ENCODE data around the gene CTPS1.

The CTPS1 gene

DNA sequence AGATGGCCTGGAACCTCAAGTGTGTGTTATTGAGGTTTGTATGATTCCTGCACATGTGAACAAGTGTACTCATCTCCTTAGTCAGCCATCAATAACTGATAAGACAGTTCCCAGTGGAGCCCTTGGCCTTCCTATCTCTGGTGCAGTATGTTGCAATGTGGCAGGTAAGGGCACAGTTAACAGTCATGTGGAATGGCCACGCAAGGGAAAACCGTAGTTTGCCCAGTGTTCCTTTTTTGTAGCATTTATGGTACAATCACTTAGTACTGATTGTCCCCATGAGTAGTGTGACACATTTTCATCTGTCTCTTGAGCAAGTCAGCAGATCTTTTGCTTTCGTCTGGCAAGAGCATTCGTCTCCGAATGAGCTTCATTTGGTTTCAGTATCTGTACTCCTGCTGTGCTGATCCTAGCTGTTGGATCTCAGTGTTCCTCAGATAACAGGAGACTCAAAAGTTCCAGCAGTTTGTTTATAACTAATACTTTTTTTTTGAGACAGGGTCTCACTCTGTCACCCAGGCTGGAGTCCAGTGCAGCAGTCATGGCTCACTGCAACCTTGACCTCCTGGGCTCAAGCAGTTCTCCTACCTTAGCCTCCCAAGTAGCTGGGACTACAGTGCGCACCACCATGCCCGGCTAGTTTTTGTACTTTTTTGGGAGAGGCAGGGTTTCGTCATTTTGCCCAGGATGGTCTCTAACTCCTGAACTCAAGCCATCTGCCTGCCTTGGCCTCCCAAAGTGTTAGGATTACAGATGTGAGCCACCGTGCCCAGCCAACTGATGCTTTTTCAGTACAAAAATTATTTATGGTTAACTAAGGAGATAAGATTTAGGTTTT lies 8.2 kb downstream of the CTPS1 start:
- DNase-seq (ENCODE audit: low read depth in 1 of 2, low spot score in 1 of 2), result no peak
- TF ChIP-seq, protein P1, sequence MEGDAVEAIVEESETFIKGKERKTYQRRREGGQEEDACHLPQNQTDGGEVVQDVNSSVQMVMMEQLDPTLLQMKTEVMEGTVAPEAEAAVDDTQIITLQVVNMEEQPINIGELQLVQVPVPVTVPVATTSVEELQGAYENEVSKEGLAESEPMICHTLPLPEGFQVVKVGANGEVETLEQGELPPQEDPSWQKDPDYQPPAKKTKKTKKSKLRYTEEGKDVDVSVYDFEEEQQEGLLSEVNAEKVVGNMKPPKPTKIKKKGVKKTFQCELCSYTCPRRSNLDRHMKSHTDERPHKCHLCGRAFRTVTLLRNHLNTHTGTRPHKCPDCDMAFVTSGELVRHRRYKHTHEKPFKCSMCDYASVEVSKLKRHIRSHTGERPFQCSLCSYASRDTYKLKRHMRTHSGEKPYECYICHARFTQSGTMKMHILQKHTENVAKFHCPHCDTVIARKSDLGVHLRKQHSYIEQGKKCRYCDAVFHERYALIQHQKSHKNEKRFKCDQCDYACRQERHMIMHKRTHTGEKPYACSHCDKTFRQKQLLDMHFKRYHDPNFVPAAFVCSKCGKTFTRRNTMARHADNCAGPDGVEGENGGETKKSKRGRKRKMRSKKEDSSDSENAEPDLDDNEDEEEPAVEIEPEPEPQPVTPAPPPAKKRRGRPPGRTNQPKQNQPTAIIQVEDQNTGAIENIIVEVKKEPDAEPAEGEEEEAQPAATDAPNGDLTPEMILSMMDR (IDR thresholded peaks at IDR 0.05; ENCODE audit: insufficient read depth, low read length), result no peak
- no peak for TF ChIP-seq GABPA (IDR thresholded peaks at IDR 0.05; ENCODE audit: low read depth)
- no peak for TF ChIP-seq SPI1 (IDR thresholded peaks at IDR 0.05; ENCODE audit: borderline replicate concordance, low read depth)
- TF ChIP-seq POLR2AphosphoS5 (IDR thresholded peaks at IDR 0.05; ENCODE audit: low read depth), result no peak
- TF ChIP-seq, protein P2, sequence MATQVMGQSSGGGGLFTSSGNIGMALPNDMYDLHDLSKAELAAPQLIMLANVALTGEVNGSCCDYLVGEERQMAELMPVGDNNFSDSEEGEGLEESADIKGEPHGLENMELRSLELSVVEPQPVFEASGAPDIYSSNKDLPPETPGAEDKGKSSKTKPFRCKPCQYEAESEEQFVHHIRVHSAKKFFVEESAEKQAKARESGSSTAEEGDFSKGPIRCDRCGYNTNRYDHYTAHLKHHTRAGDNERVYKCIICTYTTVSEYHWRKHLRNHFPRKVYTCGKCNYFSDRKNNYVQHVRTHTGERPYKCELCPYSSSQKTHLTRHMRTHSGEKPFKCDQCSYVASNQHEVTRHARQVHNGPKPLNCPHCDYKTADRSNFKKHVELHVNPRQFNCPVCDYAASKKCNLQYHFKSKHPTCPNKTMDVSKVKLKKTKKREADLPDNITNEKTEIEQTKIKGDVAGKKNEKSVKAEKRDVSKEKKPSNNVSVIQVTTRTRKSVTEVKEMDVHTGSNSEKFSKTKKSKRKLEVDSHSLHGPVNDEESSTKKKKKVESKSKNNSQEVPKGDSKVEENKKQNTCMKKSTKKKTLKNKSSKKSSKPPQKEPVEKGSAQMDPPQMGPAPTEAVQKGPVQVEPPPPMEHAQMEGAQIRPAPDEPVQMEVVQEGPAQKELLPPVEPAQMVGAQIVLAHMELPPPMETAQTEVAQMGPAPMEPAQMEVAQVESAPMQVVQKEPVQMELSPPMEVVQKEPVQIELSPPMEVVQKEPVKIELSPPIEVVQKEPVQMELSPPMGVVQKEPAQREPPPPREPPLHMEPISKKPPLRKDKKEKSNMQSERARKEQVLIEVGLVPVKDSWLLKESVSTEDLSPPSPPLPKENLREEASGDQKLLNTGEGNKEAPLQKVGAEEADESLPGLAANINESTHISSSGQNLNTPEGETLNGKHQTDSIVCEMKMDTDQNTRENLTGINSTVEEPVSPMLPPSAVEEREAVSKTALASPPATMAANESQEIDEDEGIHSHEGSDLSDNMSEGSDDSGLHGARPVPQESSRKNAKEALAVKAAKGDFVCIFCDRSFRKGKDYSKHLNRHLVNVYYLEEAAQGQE (IDR thresholded peaks at IDR 0.05; ENCODE audit: insufficient replicate concordance, low read depth), result no peak
- Histone ChIP-seq H3K27ac (replicated peaks) (no peak overlapping the region), H3K27me3 (ENCODE audit: insufficient read depth, poor library complexity, severe bottlenecking) (no peaks in the 10 kb centered on the region), H3K4me3 (replicated peaks; ENCODE audit: insufficient read depth, low read length) (no peak overlapping the region)

DNA sequence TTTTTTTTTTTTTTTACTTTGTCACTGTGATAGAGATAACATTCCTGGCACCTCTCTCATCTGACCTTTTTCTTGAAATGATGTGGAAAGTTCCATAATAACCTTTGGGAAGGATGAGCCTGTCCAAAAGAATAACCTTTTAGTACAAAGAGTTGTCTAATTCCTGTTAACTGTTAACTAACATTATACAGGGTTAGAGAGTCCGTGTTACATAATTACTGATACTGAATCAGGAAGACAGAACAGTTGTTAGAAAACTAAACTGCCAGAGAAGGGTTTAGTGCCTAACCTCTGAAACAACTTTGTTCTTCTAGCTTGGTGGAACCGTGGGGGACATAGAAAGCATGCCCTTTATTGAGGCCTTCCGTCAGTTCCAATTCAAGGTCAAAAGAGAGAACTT lies 8.8 kb downstream of the CTPS1 start:
- Histone ChIP-seq H3K27ac (replicated peaks) (no peak overlapping the region), H3K4me3 (replicated peaks; ENCODE audit: insufficient read depth, low read length) (no peak overlapping the region), H3K27me3 (ENCODE audit: insufficient read depth, poor library complexity, severe bottlenecking) (no peaks in the 10 kb centered on the region)
- TF ChIP-seq, protein P2 (IDR thresholded peaks at IDR 0.05; ENCODE audit: insufficient replicate concordance, low read depth), result no peak
- TF ChIP-seq SPI1 (IDR thresholded peaks at IDR 0.05; ENCODE audit: borderline replicate concordance, low read depth), result no peak
- TF ChIP-seq GABPA (IDR thresholded peaks at IDR 0.05; ENCODE audit: low read depth), result no peak
- no peak for TF ChIP-seq POLR2AphosphoS5 (IDR thresholded peaks at IDR 0.05; ENCODE audit: low read depth)
- TF ChIP-seq, protein P1 (IDR thresholded peaks at IDR 0.05; ENCODE audit: insufficient read depth, low read length), result no peak
- no peak for DNase-seq (ENCODE audit: low read depth in 1 of 2, low spot score in 1 of 2)

DNA sequence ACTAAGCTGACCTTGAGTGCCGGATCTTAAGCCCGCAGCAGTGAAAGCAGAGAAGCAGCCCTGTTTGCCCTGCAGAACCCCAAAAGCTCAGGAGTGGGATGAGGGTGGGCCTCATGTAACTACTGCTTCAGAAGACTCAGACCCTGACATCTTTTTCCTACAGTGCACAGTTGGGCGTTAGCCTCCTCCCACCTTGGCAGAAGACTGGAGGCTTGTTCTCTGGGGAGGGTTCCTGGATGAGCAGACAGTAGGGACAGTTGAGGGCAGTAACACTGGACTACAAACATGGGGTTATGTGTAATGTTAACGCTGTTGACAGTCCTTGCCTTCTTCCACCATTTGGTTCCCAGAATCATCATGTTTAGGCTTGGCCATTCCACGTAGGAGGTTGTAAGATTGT lies 9.6 kb downstream of the CTPS1 start:
- no peak overlapping the region for H3K27ac ChIP-seq (replicated peaks)
- no peak overlapping the region for H3K4me3 ChIP-seq (replicated peaks; ENCODE audit: insufficient read depth, low read length)
- DNase-seq (ENCODE audit: low read depth in 1 of 2, low spot score in 1 of 2), result no peak
- no peaks in the 10 kb centered on the region for H3K27me3 ChIP-seq (ENCODE audit: insufficient read depth, poor library complexity, severe bottlenecking)
- TF ChIP-seq POLR2AphosphoS5 (IDR thresholded peaks at IDR 0.05; ENCODE audit: low read depth) (no peak), SPI1 (IDR thresholded peaks at IDR 0.05; ENCODE audit: borderline replicate concordance, low read depth) (no peak)
- TF ChIP-seq, protein P2 (IDR thresholded peaks at IDR 0.05; ENCODE audit: insufficient replicate concordance, low read depth), result no peak
- TF ChIP-seq, protein P1 (IDR thresholded peaks at IDR 0.05; ENCODE audit: insufficient read depth, low read length), result no peak

All from HL-60 (cell line).